SH-SY5Y (cell line): ENCODE data around the gene CETN2.

Experiments
- GATA2 ChIP-seq: IDR thresholded peaks from 2 replicates; pipeline ENCODE4 v1.6.1; 2011; ENCODE audit warnings: mild to moderate bottlenecking, low read depth, low read length
- GATA3 ChIP-seq: IDR thresholded peaks from 2 replicates; pipeline ENCODE4 v1.6.1; 2011; ENCODE audit warnings: low read depth, mild to moderate bottlenecking, low read length, moderate library complexity

Gene CETN2

DNA sequence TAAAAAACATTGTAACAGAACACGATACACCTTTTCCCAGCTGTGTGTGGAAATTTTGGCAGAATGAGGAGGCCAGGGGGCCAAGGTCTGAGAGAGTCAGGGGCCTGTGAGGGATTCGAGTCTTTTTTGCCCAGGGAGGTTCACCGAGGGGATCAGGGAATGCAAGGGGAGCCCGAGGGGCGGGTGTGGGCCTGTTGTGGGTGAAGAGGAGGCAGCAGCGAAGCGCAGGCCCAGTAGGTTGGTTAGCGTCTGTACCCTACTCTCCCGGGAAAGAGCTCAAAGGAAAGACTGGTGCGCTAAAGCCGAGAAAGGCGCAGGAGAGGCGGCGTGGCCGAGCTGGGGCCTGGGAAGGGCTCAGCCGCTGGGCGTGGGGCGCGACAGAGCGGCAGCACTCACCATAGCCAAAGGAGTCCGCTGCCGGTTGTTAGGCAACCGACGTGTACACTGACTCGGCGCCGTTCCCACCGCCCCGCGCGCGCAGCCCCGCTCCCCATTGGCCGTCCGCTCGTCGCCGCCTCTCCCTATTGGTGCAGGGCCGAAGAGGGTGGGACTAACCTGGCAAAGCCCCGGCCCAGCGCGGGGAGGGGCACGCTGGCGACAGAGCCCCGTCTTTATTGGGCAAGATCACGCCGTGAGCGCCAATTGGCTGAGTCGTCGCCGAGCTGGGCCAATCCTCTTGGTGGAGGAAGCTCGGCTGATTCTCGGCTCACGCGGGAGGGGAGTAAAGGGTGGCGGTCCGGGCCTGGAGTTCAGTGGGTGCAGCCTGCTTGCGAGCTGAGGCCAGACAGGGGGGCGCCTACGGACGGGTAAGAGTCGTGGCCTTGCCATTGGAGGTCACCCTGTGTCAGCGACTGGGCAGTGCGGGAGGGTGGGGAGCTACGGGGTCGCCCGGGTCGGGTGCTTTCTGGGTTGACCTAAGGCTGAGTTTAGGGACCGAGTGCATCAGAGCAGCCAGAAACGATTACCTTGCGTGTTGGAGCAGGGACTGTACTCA is at the start of gene CETN2, which contains the start of gene NSDHL:
TSS of gene CETN2 (minus strand) at position 446 of the 994 bp plus-strand sequence. CDS start at position 399, 47 bp downstream.
TSS of gene NSDHL (plus strand) at position 752 of the 994 bp plus-strand sequence. CDS start 15,262 bp downstream, outside the sequence.
- TF ChIP-seq GATA3: no peak
- TF ChIP-seq GATA2: no peak

DNA sequence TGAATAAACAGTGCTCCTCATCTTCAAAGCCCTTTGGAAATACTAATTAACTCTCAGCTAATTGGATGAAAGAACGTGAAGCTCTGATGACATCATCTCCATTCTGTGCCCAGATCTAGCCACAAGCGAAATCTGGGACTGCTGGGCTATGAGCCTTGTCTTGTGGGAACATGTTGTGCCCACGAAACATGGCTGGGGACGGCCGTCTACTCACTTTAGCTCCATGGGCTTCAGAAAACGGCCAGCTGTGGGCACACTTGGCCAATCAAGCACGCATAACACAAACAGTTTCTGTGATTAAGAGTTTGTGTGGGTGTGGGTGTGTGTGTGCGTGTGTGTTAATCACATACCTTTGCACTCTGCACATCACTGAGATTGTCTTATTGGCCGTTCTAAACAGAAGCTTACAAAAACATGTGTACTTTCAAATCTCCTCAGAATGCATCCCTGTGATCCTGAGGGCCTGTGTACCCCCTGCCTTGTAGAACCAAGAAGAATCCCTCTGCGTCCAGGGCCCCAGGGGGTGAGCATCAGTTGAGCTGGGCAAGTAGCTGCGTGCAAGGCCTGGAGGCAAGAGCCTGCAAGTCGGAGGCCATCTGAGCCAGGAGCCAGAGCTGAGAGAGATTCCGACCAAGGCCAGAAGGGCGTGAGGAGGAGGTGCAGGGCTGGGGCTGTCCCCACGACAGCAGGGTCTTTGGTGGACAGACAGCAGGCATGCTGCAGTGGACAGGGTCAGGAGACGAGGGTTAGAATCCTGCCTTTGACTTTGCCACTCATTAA is 48.6 kb upstream of the CETN2 start:
- TF ChIP-seq GATA2 (no peak), GATA3 (no peak)

DNA sequence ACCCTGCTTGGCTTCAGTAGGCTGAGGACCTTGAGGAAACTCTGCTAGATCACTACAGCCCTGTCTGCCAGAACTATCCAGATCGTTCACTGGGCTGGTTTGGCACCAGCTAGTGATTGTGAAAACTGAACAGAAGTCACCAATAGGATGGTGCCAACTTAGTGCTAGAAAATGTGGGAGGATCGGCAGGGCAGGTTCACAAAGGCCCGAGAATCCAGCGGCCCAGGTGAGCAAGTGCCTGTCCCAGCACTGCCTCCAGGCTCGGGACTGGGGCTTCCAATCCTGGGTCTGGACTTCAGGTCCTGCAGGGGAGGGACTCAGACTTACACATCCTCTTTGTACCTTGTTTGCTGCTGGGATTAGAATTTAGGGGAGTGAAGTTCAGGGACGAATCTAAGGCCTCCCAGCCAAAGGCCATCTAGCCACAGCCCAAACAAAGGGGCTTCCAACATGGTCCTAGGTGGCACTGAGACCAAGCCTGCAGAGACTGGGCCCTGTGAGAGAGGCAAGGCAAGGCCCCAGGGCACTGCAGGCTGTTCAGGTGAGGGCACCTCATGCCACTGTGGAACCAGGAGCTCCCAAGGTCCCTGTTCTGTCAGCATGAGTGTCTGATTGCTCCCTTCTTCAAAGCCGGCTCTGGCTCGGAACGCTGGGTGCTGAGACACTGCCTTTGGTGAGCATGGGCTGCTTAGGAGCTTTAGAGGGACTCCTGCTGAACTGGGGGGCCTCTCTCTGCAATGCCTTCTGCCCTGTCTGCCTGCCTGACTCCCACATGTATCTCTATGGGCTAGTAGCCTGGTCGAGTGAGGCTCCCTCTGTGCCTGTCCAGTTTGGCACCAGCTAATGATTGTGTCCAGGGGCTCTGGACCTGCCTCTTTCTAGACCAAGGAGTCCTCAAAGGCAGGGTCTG is 46.6 kb upstream of the CETN2 start:
- TF ChIP-seq GATA2: no peak
- no peak for TF ChIP-seq GATA3

DNA sequence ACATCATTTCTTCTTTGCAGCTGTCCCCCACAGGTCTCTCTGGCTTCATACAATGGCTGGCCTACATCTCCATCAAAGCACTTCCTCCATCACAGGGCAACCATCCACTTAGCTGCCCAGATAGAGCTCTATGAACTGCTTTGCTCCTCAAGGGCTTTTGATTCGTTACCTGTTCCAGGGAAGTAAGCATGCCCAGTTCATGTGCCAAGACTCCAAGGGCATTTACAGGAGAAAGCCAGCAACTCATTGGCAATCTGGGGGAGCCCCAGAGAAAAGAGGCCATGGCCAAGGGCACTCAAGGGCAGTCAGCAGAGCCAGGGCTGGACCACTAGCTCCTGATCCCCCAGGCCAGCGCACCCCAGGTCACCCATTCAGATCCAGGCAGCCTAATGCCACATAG is 42.8 kb upstream of the CETN2 start:
- TF ChIP-seq GATA2 (no peak), GATA3 (no peak)

DNA sequence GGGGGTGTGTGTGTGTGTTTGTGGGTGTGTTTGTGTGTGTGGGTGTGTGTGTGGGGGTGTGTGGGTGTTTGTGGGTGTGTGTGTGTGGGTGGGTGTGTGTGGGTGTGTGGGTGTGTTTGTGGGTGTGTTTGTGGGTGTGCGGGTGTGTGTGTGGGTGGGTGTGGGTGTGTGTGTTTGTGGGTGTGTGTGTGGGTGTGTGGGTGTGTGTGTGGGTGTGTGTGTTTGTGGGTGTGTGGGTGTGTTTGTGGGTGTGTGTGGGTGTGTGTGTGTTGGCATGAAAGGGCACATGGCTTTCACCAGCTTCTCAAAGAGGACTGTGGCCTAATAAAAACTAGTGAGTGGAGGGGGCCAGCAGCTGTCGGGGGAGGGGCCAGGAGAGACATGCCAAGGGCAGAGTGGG is 42.0 kb upstream of the CETN2 start:
- no peak for TF ChIP-seq GATA3
- TF ChIP-seq GATA2: no peak

DNA sequence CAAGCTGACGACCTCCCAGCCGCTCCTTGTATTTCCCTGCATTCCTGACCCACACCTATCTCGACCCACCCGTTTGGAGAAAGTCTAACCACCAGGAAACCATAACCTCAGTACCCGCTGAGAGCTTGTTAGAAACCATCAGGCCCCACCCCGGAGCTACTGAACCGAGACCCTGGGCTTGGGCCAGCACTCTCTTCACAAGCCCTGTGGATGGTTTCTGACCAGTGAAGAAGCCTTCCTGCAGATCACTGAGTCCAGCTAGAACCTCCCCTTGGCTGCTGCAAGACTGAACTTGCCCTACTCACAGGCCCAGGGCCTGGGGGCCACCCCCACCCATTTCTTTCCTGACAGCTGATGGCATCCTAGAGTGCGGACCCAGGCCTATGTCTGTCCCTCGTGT is 40.7 kb upstream of the CETN2 start:
- TF ChIP-seq GATA3 (no peak), GATA2 (no peak)

DNA sequence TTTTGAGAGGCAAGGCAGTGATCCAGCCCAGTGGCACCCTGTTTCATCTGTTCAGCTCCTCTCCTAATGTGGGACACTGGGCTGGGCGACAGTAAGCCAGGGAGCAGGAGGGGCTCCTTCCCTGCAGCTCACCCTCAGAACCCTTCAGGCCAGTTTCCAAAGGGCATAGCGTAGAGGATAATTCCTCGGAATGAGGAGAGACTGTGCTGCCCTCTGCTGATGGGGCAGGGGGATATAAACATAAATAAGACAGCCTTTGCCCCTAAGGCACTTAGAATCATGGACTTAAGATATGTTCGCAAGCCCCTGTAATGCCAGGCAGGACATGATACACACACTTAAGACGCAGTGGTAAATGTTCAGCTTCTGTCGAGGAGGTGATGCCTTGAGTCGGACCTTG is 39.4 kb upstream of the CETN2 start:
- no peak for TF ChIP-seq GATA2

DNA sequence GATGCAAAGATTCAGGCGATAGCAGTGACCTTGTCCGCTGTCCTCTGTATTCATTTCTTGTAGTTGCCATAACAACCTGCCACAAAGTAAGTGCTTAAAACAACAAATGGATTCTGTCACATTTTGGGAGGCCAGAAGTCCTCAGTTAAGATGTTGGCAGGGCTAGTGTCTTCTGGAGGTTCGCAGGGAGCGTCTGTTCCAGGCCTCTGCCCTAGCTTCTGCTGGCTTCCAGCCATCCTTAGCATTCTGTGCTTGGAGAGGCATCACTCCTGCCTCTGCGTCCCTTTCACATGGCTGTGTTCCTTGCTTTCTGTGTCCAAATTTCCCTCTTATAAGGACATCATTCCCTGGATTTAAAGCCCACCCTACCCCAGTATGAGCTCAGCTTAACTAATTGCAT is 35.8 kb upstream of the CETN2 start:
- TF ChIP-seq GATA2 (no peak), GATA3 (no peak)

DNA sequence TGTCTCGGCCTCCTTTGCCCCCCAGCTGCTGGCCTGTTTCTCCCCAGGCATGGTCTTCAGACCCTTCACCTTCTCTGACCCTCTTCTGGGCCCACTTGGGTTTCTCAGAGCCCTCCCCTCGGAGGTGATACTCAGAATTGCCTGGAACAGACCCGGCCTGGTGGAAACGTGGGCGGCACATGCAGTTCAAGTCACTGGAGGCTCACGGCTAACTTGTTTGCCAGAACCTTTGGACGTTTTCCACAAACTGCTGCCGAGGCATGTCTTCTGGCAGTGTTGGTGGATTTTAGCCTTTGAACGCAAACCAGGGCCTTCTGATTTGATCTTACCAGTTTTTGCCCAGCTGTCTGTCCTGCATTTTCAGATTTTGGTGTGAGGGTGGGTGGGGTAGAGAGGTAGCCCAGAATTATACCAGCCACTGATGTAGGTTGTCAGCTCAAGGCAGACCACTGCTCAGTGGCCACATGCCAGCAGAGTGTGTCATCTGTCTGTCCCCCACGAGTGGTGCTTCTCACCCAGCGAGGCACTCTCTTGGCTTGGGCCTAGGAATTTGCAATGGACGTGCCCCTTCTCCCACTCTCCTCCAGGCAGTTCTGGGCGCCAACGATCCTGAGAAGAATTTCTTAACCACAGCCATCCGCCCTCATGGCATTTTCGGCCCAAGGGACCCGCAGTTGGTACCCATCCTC is 34.8 kb upstream of the CETN2 start:
- TF ChIP-seq GATA3 (no peak), GATA2 (no peak)

DNA sequence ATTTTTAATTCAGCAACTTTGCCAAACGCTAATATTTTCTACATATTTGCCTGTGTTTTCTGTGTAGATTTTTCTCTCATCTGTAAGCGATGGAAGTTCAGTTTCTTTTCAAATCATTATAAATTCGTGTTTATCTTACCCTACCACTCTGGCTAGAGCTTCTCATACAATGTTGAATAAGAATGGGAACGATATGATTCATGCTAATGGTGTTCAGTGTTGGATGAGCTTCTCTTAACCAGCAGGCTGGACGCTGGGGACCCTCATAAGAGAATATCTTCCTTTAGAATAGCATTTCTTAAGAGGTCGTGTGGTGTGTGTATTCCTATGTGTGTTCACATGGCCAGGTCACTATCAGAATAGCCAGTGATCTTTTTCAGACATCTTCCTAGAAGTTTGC is 31.3 kb upstream of the CETN2 start:
- TF ChIP-seq GATA2 (no peak), GATA3 (no peak)

DNA sequence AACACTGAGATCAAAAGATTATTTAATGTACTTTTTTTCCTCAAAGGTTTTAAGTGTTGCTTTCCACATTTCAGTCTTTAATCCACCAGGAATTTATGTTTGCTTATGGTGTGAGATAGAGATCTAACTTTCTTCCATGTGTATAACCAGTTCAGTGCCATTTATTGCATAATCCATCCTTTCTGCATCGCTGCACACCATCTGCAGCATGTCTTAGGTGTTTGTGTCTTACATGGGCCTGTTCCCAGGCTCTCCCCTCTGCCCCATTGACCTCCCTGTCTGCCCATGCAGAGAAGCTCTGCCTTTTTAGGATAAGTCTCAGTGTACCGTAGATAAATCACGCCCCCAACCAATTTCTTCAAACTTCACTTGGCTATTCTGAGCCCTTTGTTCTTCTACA is 30.6 kb upstream of the CETN2 start:
- no peak for TF ChIP-seq GATA3
- TF ChIP-seq GATA2: no peak

DNA sequence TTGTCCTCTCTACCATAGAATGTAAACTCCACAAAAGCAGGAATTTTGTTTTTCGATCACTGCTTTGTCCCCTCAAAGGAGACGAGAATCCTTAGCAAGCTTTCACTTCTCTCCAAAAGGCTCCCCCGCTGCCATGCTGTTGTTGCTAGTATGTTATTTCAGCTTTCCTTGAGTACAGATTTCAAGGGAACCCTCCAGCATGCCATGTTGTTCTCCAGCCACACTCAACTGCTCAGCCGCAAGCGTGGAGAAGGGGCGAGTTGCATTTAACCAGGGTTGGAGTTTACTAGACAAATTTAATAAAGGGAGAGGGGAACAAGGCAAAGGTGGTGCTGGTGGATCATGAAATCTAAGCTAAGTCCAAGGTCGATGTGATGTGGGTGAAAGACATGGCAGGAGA is 23.4 kb upstream of the CETN2 start:
- TF ChIP-seq GATA2 (no peak), GATA3 (no peak)

DNA sequence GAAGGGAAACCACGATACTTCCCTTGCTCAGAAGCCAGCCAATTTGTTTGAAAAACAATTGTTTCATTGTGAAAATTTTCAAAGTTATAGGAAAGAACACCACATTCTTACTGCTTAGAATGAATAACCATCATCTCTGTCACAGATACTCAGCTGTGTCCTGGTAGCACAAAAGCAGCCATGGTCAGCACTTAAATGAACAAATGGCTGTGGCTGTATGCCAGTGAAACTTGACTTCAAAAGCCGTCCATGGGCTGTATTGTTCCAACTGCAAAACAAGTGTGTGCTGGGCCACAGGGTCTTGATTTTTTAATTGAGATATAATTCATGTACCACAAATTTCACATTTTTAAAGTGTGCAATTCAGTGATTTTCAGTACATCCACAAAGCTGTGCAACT is 19.9 kb upstream of the CETN2 start:
- TF ChIP-seq GATA2 (no peak), GATA3 (no peak)
